Astrocyte (in vitro differentiated cells and primary cell): Measurements from ENCODE around the gene KIF4B. TPM values are rescaled to one million over a fixed set of nuclear protein-coding genes. Genes with fewer than 3 reads are reported as not detected.

Experiments used
- DNase-seq: peaks from one replicate; pipeline ENCODE4 v3.0.0-alpha.2; 2010; ENCODE audit warnings: low read depth
- FAIRE-seq: peaks from 2 replicates; lab custom pipeline; 2011; peaks lifted over from hg19 to GRCh38; lab: Jason Lieb, UNC
- H2AFZ ChIP-seq: 2 replicates; pipeline ENCODE4 v1.6.0; 2012; ENCODE audit warnings: low read depth, low read length, inconsistent platforms
- H3K27ac ChIP-seq: 2 replicates; pipeline ENCODE4 v1.5.1; 2011; ENCODE audit warnings: low read depth, low read length, inconsistent platforms
- H3K27me3 ChIP-seq: 2 replicates; pipeline ENCODE4 v1.6.0; 2011; ENCODE audit warnings: low read length, inconsistent platforms; ENCODE audit not compliant: insufficient read depth
- H3K36me3 ChIP-seq: 2 replicates; pipeline ENCODE4 v1.5.1; 2011; ENCODE audit warnings: low read length, inconsistent platforms; ENCODE audit not compliant: insufficient read depth
- H3K4me1 ChIP-seq: 2 replicates; pipeline ENCODE4 v1.5.1; 2011; ENCODE audit warnings: low read length, inconsistent platforms; ENCODE audit not compliant: insufficient read depth
- H3K4me2 ChIP-seq: 2 replicates; pipeline ENCODE4 v1.6.0; 2012; ENCODE audit warnings: low read length, inconsistent platforms
- H3K4me3 ChIP-seq: 2 replicates; pipeline ENCODE4 v1.5.1; 2011; ENCODE audit warnings: low read depth, mild to moderate bottlenecking, low read length, inconsistent platforms; ENCODE audit not compliant: insufficient read depth
- H3K79me2 ChIP-seq: 2 replicates; pipeline ENCODE4 v1.6.0; 2012; ENCODE audit warnings: mild to moderate bottlenecking, low read length, inconsistent platforms; ENCODE audit not compliant: insufficient read depth
- H3K9ac ChIP-seq: 2 replicates; pipeline ENCODE4 v1.6.0; 2012; ENCODE audit warnings: mild to moderate bottlenecking, low read length, inconsistent platforms
- H3K9me3 ChIP-seq: 2 replicates; pipeline ENCODE4 v1.5.1; 2012; ENCODE audit warnings: low read depth, mild to moderate bottlenecking, low read length, inconsistent platforms; ENCODE audit not compliant: insufficient read depth
- H4K20me1 ChIP-seq: 2 replicates; pipeline ENCODE4 v1.6.0; 2012; ENCODE audit warnings: low read length, inconsistent platforms; ENCODE audit not compliant: insufficient read depth
- H3K27ac Mint-ChIP-seq: one replicate; pipeline ENCODE4 v1.8.0; 2021; ENCODE audit warnings: mild to moderate bottlenecking, mixed read lengths; ENCODE audit not compliant: unreplicated experiment
- H3K27me3 Mint-ChIP-seq: one replicate; pipeline ENCODE4 v1.8.0; 2021; ENCODE audit warnings: low read depth, mixed read lengths; ENCODE audit not compliant: unreplicated experiment
- H3K36me3 Mint-ChIP-seq: one replicate; pipeline ENCODE4 v1.8.0; 2021; ENCODE audit warnings: low read depth, mixed read lengths; ENCODE audit not compliant: unreplicated experiment
- H3K4me1 Mint-ChIP-seq: one replicate; pipeline ENCODE4 v1.8.0; 2021; ENCODE audit warnings: low read depth, mixed read lengths; ENCODE audit not compliant: unreplicated experiment
- H3K4me3 Mint-ChIP-seq: one replicate; pipeline ENCODE4 v1.8.0; 2021; ENCODE audit warnings: mild to moderate bottlenecking, moderate library complexity, mixed read lengths; ENCODE audit not compliant: unreplicated experiment
- H3K9me3 Mint-ChIP-seq: one replicate; pipeline ENCODE4 v1.8.0; 2021; ENCODE audit warnings: mild to moderate bottlenecking, mixed read lengths; ENCODE audit not compliant: unreplicated experiment
- EZH2 ChIP-seq: IDR thresholded peaks from 2 replicates; pipeline ENCODE4 v1.6.1; 2012; ENCODE audit warnings: mild to moderate bottlenecking, low read length, inconsistent platforms; ENCODE audit not compliant: insufficient read depth
- total RNA-seq: library from RNA; stranded (reverse); gene quantifications from 2 replicates; pipeline ENCODE4 v1.2.1, GENCODE V29; 2021
- TF ChIP-seq, protein P1 (sequence below): IDR thresholded peaks from 2 replicates; pipeline ENCODE4 v1.5.1; 2011; ENCODE audit warnings: low read depth, mild to moderate bottlenecking, inconsistent platforms, low read length, moderate library complexity; ENCODE audit not compliant: insufficient read depth

KIF4B gene
- total RNA-seq, 1 donor from 2014 or later = not detected

DNA sequence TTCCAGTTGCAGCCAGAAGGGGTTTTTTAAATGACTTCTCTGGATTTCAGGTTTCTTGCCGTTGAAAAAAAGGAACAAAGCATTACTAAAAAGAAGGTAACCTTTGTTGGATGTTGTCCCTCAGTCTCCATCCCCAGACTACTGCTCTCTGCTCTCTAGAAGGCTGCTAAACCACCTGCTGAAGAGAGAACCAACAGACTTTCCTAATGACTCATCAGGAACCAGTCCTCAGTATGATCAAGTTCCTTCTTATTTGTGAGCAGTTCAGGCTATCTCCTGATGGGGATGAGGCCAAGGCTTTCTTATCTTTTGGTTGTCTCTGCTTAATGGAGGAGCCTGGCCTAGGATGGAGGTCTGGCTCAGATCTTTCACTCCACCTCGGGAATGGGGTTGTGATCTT lies 4.1 kb downstream of the KIF4B start:
- H3K27me3 ChIP-seq = no peaks in the 10 kb centered on the region
- Mint-ChIP-seq H3K27ac (no peak overlapping the region), H3K4me3 (no peak overlapping the region), H3K9me3 (peaks cover 16% of the 10 kb centered on the region), H3K4me1 (peaks cover 2% of the 10 kb centered on the region), H3K27me3 (peaks cover 7% of the 10 kb centered on the region), H3K36me3 (no peaks in the 10 kb centered on the region)
- FAIRE-seq = no peak
- H2AFZ ChIP-seq = no peak overlapping the region
- no peaks in the 10 kb centered on the region for H4K20me1 ChIP-seq
- no peak overlapping the region for H3K4me2 ChIP-seq
- H3K9me3 ChIP-seq = no peaks in the 10 kb centered on the region
- no peaks in the 10 kb centered on the region for H3K79me2 ChIP-seq
- H3K27ac ChIP-seq = no peak overlapping the region
- H3K4me3 ChIP-seq = no peak overlapping the region
- no peaks in the 10 kb centered on the region for H3K4me1 ChIP-seq
- no peak for DNase-seq
- H3K36me3 ChIP-seq = no peaks in the 10 kb centered on the region
- TF ChIP-seq EZH2 = no peak
- TF ChIP-seq, protein P1, sequence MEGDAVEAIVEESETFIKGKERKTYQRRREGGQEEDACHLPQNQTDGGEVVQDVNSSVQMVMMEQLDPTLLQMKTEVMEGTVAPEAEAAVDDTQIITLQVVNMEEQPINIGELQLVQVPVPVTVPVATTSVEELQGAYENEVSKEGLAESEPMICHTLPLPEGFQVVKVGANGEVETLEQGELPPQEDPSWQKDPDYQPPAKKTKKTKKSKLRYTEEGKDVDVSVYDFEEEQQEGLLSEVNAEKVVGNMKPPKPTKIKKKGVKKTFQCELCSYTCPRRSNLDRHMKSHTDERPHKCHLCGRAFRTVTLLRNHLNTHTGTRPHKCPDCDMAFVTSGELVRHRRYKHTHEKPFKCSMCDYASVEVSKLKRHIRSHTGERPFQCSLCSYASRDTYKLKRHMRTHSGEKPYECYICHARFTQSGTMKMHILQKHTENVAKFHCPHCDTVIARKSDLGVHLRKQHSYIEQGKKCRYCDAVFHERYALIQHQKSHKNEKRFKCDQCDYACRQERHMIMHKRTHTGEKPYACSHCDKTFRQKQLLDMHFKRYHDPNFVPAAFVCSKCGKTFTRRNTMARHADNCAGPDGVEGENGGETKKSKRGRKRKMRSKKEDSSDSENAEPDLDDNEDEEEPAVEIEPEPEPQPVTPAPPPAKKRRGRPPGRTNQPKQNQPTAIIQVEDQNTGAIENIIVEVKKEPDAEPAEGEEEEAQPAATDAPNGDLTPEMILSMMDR = no peak
- H3K9ac ChIP-seq = no peak overlapping the region

DNA sequence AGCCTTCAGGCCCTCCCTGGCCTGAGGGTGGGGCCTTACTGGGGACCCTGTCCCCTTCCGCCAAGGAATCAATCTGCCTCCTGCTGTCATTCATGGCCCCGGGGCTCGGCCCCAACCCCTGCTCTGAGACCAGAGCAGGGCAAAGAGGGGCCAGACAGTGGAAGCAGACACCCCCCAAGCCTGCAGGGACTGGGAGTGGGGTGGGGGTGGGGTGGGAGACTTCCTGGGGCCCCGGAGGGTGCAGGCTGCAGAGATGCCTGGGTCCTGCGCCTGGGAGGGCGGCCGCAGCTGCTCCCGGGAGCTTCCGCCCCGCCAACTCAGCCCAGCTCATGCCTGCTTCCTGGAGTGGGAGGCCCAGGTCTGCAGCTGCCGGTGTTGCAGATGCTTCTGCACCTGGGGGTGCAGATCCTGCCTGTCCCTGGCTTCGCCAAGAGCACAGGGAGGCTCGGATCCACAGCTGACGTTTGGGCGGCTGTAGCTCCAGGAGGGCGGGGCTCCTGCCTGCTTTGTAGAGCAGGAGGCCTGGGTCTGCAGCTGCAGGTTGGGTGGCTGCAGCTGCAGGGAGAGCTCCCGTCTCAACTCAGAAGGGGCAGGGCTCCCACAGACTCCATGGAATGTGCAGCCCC lies 6.2 kb downstream of the KIF4B start:
- no peak overlapping the region for H3K4me3 Mint-ChIP-seq
- no peaks in the 10 kb centered on the region for H3K27me3 ChIP-seq
- peaks cover 2% of the 10 kb centered on the region for H3K4me1 Mint-ChIP-seq
- TF ChIP-seq, protein P1 = no peak
- TF ChIP-seq EZH2 = no peak
- H3K27ac ChIP-seq = no peak overlapping the region
- H3K27me3 Mint-ChIP-seq = peaks cover 7% of the 10 kb centered on the region
- no peaks in the 10 kb centered on the region for H3K9me3 ChIP-seq
- no peak overlapping the region for H2AFZ ChIP-seq
- peaks cover 15% of the 10 kb centered on the region for H3K9me3 Mint-ChIP-seq
- DNase-seq = no peak
- H4K20me1 ChIP-seq = no peaks in the 10 kb centered on the region
- no peak overlapping the region for H3K4me3 ChIP-seq
- no peaks in the 10 kb centered on the region for H3K4me1 ChIP-seq
- no peak for FAIRE-seq
- no peak overlapping the region for H3K9ac ChIP-seq
- no peak overlapping the region for H3K27ac Mint-ChIP-seq
- H3K36me3 Mint-ChIP-seq = peaks cover 2% of the 10 kb centered on the region
- H3K36me3 ChIP-seq = no peaks in the 10 kb centered on the region
- H3K79me2 ChIP-seq = no peaks in the 10 kb centered on the region
- H3K4me2 ChIP-seq = no peak overlapping the region

DNA sequence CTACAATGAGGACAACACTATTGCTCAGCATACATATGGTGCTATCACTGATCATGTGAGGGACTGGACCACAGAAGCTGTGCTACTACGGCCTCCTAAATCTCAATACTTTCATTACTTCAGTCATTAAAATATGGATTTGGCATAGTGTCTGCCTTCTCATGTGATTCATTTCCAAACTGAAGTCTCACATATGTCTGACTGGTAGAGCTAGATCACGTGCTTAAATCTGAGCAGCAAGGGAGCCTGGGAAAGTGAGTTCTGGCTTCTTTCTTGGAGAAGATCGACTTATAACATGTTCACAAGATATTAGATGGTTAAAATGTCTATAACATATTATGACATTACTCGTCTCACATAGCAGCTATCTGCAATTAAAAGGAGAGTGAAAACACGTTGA lies 8.3 kb downstream of the KIF4B start:
- peaks cover 2% of the 10 kb centered on the region for H3K36me3 Mint-ChIP-seq
- Histone ChIP-seq H3K9me3 (no peaks in the 10 kb centered on the region), H3K36me3 (no peaks in the 10 kb centered on the region), H2AFZ (no peak overlapping the region), H3K79me2 (no peaks in the 10 kb centered on the region), H3K4me1 (no peaks in the 10 kb centered on the region), H3K4me3 (no peak overlapping the region), H3K4me2 (no peak overlapping the region), H3K27me3 (no peaks in the 10 kb centered on the region), H3K27ac (no peak overlapping the region), H4K20me1 (no peaks in the 10 kb centered on the region), H3K9ac (no peak overlapping the region)
- FAIRE-seq (no peak), DNase-seq (no peak)
- H3K4me1 Mint-ChIP-seq = peaks cover 2% of the 10 kb centered on the region
- no peaks in the 10 kb centered on the region for H3K27me3 Mint-ChIP-seq
- H3K27ac Mint-ChIP-seq = no peak overlapping the region
- no peak overlapping the region for H3K4me3 Mint-ChIP-seq
- no peak for TF ChIP-seq EZH2
- TF ChIP-seq, protein P1 = no peak
- H3K9me3 Mint-ChIP-seq = no peaks in the 10 kb centered on the region
